ENCODE measurements around the gene FAM186B.
"Not testable (repeated sequence)": the region's sequence is repeated elsewhere in the genome, so short reads cannot be mapped to it uniquely, and the experiment has no call there.

Gene FAM186B

DNA sequence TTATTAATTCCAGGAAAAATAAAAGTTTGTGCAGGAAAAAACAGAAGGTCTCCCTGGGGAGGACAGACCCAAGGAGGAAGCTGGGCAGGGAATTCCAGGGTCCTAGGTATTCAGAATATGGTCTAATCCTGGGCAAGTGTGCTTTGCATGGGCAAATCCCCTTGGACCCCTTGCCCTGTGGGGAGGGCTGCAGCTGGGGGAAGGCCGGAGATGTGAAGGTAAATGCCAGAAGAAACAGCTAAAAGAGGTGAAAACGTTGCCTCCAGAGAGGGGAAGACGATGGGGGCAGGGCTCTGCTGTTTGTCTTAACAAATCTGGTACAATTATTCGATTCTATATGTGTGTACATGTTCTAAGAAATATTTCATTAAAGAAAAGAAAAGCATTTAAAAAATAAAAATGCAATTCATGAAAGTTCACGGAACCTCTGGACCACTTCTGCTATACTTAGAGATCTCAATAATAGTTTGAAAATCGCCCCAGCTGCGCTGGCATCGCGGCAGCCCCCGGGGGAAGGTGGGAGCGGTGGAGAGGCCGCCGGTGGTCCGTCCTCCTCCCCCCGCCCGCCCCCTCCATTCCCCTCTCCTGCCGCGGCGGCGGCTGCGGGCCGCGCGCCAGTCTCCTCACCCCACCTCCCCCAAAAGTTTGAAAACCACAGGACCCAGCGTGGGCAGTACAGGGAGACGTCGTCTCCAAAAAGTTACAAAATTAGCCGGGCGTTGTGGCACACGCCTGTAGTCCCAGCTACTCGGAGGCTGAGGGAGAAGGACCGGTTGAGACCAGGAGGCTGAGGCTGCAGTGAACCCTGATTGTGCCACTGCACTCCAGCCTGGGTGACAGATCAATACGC is 16.4 kb upstream of the FAM186B start:
- TF ChIP-seq, protein P1, sequence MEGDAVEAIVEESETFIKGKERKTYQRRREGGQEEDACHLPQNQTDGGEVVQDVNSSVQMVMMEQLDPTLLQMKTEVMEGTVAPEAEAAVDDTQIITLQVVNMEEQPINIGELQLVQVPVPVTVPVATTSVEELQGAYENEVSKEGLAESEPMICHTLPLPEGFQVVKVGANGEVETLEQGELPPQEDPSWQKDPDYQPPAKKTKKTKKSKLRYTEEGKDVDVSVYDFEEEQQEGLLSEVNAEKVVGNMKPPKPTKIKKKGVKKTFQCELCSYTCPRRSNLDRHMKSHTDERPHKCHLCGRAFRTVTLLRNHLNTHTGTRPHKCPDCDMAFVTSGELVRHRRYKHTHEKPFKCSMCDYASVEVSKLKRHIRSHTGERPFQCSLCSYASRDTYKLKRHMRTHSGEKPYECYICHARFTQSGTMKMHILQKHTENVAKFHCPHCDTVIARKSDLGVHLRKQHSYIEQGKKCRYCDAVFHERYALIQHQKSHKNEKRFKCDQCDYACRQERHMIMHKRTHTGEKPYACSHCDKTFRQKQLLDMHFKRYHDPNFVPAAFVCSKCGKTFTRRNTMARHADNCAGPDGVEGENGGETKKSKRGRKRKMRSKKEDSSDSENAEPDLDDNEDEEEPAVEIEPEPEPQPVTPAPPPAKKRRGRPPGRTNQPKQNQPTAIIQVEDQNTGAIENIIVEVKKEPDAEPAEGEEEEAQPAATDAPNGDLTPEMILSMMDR (conservative IDR thresholded peaks at IDR 0.05; ENCODE audit: control insufficient read depth, insufficient read depth, low read depth, low read length): no peak
- H3K4me3 ChIP-seq (ENCODE audit: control insufficient read depth, low read depth, low read length): peak overlapping the region; percentile 64
- no peak for DNase-seq (ENCODE audit: low read depth)

DNA sequence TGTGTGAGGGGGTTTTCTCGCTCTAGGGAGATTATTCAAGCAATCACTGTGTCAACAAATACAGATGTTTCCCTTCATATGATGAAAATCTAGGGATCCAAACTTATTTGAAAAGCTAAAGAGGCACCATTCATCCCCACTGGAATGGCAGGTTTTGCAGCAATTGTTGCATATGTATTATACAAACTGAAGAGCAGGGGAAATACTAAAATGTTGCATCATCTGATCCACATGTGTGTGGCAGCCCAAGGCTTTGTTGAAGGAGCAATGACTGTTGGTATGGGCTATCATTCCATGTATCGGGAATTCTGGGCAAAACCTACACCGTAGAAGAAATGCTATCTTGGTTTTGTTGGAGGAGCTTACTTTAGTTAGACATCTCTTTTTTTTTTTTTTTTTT is 13.8 kb upstream of the FAM186B start:
- DNase-seq (ENCODE audit: low read depth): no peak
- TF ChIP-seq, protein P1 (conservative IDR thresholded peaks at IDR 0.05; ENCODE audit: control insufficient read depth, insufficient read depth, low read depth, low read length): no peak
- no peak overlapping the region for H3K4me3 ChIP-seq (ENCODE audit: control insufficient read depth, low read depth, low read length)

DNA sequence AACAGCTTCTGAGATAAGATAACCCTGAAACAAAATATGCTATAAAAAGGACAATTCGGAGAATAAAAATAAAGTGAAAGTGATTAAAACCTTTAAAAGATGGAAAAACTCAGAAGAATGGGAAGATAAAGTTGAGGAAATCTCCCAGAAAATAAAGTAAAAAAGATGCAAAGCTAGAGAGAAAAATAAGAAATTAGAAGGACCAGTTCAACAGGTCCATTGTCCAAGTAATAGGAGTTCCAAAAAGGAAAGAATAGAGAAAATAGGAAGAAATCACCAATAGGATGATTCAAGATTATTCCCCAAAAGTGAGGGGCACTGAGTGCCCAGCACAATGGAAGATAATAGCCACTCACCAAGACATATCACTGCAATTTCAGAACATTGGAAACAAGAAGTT is 13.1 kb upstream of the FAM186B start:
- TF ChIP-seq, protein P1 (conservative IDR thresholded peaks at IDR 0.05; ENCODE audit: control insufficient read depth, insufficient read depth, low read depth, low read length): no peak
- no peak for DNase-seq (ENCODE audit: low read depth)
- H3K4me3 ChIP-seq (ENCODE audit: control insufficient read depth, low read depth, low read length): no peak overlapping the region

DNA sequence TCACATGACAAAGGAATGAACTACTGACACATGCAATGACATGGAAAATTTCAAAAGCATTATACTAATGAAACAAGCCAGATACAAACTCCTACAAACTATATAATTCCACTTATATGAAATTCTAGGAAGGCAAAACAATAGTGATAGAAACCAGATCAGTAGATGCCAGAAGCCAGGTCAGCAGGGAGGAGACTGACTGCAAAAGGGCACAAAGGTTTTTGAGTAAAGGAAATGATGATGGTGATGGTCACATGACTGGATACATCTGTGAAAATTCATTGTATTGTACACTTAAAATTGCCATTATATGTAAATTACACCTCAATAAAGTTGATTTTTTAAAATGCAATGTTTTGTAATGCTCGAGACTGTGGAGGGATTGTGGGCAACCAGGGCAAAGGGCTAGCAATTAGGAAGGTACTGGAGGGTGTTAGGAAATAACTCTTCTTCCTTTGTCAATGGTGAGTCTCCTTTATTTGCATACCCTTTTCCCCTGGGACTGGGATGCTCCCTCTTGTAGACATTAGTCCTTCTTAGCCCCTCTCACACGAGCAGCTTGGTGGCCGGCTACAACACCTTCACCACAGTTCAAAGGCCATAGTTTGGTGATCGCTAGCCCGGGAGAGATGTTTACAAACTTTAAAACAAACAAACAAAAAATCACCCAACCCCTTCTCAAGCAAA is 11.2 kb upstream of the FAM186B start:
- H3K4me3 ChIP-seq (ENCODE audit: control insufficient read depth, low read depth, low read length): no peak overlapping the region
- TF ChIP-seq, protein P1 (conservative IDR thresholded peaks at IDR 0.05; ENCODE audit: control insufficient read depth, insufficient read depth, low read depth, low read length): no peak
- DNase-seq (ENCODE audit: low read depth): no peak

DNA sequence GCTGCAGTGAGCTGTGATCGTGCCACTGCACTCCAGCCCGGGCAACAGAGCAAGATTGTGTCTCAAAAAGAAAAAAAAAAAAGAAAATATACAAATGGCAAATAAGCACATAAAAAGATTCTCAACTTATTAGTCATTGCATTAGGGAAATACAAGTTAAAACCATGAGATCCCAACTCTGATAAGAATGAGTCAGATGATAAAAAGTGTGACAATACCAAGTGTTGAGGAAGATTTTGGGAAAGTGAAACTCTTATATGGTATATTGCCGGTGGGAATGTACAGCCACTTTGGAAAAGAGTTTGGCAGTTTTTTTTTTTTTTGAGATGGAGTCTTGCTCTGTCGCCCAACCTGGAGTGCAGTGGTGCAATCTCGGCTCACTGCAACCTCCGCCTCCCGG is 10.3 kb upstream of the FAM186B start:
- TF ChIP-seq, protein P1 (conservative IDR thresholded peaks at IDR 0.05; ENCODE audit: control insufficient read depth, insufficient read depth, low read depth, low read length): no peak
- DNase-seq (ENCODE audit: low read depth): peak; percentile 30
- no peak overlapping the region for H3K4me3 ChIP-seq (ENCODE audit: control insufficient read depth, low read depth, low read length)

DNA sequence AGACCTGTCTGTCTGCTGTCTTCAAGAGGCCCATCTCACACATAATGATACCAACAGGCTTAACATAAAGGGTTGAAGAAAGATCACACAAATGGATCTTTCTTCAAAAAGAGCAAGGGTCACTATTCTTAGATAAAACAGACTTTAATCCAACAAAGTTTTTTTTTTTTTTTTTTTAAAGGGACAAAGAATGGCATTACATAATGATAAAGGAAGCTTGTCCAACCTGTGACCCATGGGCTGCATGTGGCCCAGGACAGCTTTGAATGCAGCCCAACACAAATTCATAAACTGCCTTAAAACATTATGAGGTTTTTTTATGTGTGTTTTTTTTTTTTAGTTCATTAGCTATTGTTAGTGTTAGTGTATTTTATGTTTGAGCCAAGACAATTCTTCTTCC is 6.8 kb upstream of the FAM186B start:
- DNase-seq (ENCODE audit: low read depth): no peak
- TF ChIP-seq, protein P1 (conservative IDR thresholded peaks at IDR 0.05; ENCODE audit: control insufficient read depth, insufficient read depth, low read depth, low read length): no peak
- H3K4me3 ChIP-seq (ENCODE audit: control insufficient read depth, low read depth, low read length): no peak overlapping the region

DNA sequence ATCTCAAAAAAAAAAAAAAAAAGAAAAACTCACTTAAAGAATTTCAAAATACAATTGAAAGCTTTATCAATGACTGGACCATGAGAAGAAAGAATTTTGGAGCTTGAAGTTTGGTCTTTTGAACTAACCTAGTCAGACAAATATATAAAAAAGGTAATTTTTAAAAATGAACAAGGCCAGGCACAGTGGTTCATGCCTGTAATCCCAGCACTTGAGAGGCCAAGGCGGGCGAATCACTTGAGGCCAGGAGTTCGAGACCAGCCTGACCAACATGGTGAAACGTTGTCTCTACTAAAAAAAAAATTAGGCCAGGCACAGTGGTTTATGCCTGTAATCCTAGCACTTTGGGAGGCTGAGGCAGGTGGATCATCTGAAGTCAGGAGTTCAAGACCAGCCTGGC is 5.3 kb upstream of the FAM186B start:
- DNase-seq (ENCODE audit: low read depth); H3K4me3 ChIP-seq (ENCODE audit: control insufficient read depth, low read depth, low read length): not testable (repeated sequence)

Data from fibroblast of mammary gland (primary cell).